GM18519 (cell line): ENCODE results near the gene CATSPER4.
A peak's percentile ranks its signal among the peaks of the same experiment; 100 is the strongest.

Experiments used
- ATAC-seq: cut with Tn5 transposase; IDR thresholded peaks from one replicate; pipeline ENCODE4 v1.9.1; 2021; ENCODE audit warnings: mild to moderate bottlenecking, moderate library complexity; ENCODE audit not compliant: unreplicated experiment, low FRiP score

CATSPER4 gene

DNA sequence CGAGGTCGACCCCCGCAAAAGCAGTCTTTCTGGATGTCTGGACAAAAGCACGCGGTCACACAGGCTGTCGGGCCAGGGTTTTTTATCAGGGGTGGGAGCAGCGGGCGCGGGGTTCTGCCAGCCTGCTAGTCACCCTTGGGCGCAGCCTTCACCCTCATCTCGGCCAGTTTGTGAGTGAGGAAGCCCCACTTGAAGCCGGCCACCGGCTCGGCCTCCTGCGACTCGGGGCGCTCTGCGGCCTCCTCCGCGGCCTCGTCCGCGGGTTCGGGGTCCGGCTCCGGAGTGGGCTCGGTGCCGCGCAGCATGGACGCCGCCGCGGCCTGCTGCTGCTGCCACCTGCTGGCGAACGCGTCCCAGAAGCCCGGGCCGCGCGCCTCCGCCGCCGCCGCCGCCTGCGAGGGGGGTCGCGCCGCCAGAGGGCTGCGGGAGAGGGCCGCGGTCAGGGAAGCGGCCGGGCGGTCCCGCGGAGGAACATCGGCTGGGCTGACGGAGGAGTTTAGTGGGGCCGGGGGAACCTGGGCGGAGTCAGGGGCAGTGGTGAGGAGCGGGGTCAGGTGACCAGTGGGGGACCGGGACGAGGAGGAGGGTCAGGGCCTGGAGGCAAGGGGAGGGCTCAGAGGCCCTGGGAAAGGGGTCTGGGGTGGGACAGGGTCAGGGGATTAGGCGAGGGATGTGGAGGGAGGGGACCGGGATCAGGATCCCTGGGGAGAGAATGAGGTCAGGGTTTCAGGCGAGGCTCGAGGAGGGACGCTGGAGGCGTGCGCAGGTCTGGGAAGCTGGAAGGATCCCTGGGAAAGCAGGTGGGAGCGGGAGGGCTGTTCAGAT is 26.2 kb upstream of the CATSPER4 start:
- ATAC-seq = no peak

DNA sequence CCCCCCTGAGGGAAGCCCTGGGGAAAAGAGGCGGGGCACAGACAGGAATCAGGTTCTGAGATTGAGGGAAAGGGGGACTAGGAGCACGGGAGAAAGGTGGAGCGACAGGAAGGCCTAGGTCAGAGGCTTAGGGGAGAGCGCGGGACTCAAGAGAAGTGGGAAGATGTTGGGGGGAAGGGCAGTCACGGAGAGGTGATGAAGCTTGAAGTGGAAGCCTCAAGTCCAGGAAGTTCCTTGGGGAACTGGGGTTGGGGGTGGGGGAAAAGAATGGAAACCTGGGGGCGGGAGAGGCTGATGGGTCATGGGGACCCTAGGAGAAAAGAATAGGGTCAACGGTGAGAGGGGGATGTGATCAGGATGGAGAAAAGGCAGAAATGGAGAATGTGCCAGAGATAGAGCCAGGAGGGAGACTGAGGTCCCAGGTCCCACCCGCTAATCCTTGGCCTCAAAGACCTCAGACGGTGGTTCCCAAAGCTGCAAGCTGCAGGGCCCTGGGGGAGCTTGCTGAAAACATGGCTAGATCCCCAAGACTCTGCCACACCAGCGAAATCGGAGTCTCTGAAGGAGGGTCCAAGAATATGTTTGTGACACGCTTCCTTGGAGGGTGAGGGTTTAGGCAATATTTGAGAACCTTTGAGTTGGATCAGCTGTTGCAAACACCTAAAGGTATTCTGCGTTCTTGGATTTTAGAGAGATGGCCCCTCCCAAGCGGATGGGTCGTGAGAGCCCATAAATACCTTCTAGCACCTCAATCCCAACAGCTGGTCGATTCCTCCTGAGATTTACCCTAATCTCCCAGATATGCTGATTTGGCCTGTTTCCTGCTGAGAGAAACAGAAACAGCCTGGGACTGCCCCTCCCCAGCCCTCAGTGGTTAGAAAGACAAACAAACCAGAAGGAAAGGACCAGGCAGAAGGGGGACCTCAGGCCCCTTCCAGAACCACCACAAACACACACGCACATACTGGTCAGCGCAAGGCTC is 25.2 kb upstream of the CATSPER4 start:
- ATAC-seq = no peak

- ATAC-seq = no peak
These were observed 23.6 kb upstream of the CATSPER4 start for GRCh38 chr1:26166719-26167281.

DNA sequence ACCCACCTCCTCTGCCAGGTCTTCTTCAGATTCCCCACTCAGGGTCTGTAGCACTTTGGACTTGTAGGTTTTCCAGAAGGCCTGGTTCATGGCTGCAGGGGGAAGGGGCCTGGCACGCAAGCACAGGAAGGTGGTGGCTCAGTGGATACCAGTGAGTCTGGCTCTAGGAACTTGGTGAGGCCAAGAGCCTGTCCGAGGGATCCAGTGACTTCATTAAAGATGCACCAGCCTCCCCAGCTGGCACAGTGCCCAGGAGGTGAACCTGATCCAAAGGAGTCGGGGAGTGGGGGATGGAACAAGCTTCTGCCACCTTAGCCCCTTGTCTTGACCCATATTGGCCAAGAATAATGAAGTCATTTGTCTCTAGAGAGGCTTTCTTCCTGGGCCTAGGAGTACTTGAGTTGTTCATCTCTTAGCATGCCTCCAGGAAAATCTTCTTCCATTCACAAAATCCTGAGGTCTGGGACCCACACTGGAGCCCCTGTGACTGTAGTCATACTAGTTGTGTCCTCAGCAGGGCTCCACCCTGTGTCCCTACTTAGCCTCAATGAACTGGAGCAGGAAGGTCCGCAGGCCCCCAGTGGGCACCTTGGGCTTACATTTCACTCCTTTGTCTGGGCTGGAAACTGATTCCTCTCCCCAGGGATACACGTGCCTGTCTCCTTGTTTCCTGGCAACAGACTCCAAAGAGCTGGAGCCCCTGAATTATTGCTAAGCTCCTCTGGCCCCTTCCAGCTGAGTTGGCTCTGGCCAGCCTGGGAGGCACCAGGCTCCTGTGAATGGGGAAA is 21.8 kb upstream of the CATSPER4 start, which contains the start of gene C1orf232:
TSS of gene C1orf232 (minus strand) at position 554 of the 788 bp plus-strand sequence. CDS start at position 90, 464 bp downstream.
- ATAC-seq = no peak

DNA sequence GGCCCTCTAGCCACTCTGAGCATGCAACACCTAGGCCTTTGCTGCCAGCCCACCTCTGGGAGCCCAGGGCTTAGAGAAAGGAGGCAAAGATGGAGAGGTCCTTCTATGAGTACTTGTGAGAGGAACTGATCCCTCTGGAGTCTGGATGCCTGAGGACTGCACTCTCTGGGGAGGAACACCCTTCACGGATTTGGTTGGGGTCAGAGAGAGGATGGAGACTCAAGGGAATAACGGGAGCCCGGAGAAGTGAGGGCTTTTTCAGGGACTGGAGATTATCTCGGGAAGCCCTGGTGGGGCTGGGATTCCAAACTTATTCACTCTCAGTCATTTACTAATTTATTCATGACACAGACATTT is 21.2 kb upstream of the CATSPER4 start:
- ATAC-seq = no peak

DNA sequence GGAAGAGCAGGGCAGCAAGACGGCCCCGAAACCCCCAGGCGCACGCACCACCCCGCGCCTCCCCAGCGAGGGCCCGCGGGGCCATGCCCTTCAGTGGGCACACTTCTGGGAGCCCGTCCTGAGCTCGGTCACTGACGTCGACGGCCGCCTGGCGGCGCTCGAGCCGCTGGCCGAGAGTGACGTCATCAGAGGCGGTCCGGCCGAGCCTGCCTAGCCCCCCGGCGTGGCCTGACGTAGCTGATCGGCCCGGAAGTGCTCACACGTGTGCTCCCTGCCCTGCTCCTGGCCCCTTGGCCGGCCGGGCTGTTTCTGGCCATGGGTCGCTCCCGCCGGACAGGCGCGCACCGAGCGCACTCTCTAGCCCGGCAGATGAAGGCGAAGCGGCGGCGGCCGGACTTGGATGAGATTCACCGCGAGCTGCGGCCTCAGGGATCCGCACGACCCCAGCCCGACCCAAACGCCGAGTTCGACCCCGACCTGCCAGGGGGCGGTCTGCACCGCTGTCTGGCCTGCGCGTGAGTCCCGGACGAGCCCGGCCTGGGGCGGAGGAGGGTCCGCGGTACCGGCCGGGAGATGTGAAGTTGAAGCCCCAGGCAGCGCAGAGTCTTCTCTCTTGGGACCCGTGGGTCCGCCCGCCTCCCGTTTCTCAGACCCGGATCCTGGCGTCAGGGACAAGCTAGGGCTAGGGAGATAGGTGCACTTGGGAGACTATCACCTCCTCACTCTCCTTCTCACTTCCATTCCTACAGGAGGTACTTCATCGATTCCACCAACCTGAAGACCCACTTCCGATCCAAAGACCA is 20.5 kb upstream of the CATSPER4 start, which contains the start of gene ZNF593:
TSS of gene ZNF593 (plus strand) at position 240 of the 803 bp plus-strand sequence. CDS start at position 316, 76 bp downstream.
- ATAC-seq = peak; percentile 81

DNA sequence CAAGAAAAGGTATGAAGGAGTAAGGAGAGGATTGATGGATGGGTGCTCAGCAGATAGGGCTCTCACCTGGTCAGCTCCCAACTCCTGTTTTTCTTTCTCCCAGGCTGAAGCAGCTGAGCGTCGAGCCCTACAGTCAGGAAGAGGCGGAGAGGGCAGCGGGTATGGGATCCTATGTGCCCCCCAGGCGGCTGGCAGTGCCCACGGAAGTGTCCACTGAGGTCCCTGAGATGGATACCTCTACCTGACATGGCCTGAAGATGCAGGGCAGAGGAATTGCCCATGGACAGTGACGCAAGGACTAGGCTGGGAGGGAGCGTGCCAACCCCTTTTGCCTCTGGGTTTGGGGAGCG is 20.0 kb upstream of the CATSPER4 start:
- no peak for ATAC-seq

GRCh38 chr1:26171084-26172072 is 19.0 kb upstream of the CATSPER4 start, which contains the start of gene ZNF593OS:
TSS of gene ZNF593OS (minus strand) at chr1:26171832. CDS start at chr1:26171661, 171 bp downstream.
- ATAC-seq = no peak

GRCh38 chr1:26175346-26175745 is 15.1 kb upstream of the CATSPER4 start:
- no peak for ATAC-seq

DNA sequence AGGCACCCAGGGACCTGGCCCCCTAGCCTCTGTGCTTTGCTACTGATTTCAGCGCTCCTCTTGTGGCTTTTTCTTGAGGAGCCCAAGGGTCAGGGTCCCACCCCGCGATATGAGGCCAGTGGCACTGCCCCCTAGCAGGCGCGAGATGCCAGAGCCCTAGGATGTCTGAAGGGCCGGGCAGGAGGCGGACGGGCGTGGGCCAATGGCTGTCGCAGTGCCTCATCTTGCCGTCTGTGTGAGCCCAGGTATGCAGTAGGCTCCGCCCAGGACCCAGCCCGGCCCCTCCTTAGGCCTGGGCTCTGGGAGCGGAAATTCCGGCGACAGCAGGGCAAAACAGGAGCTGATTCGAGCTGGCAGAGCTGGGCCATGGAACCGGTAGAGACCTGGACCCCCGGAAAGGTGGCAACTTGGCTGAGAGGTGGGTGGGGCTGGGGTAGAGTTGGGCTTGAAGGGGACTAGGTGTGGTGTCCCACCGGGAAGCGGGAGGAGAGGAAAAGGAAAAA is 13.2 kb upstream of the CATSPER4 start, which contains the start of gene CNKSR1:
TSS of gene CNKSR1 (plus strand) at position 310 of the 503 bp plus-strand sequence. CDS start at position 367, 57 bp downstream.
- no peak for ATAC-seq

- ATAC-seq = no peak
These were observed 10.3 kb upstream of the CATSPER4 start for GRCh38 chr1:26180010-26180506.

- no peak for ATAC-seq
These were observed 8.6 kb upstream of the CATSPER4 start for GRCh38 chr1:26181586-26182382.

- ATAC-seq = no peak
These were observed 8.1 kb upstream of the CATSPER4 start for GRCh38 chr1:26182383-26182696.

DNA sequence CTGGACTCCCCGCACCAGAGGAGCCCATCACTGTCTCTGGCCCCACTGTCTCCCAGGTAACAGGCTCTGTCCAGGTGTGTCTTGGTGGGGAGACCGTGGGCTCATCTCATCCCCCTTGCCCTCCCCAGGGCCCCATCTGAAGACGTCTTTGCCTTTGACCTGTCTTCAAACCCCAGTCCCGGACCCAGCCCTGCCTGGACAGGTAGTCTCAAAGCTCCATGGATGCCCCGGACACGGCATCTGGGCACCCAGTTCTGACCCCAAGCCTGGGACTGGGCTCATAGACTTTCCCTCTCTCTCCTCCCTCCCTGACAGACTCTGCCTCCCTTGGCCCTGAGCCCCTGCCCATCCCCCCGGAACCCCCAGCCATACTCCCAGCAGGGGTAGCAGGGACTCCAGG is 6.3 kb upstream of the CATSPER4 start:
- no peak for ATAC-seq

GRCh38 chr1:26184883-26185282 is 5.5 kb upstream of the CATSPER4 start:
- no peak for ATAC-seq

GRCh38 chr1:26187882-26188281 is 2.5 kb upstream of the CATSPER4 start:
- ATAC-seq = no peak

GRCh38 chr1:26188477-26188876 is 1.9 kb upstream of the CATSPER4 start:
- no peak for ATAC-seq
